ENCODE results near the gene RTN1.

RTN1 gene

DNA sequence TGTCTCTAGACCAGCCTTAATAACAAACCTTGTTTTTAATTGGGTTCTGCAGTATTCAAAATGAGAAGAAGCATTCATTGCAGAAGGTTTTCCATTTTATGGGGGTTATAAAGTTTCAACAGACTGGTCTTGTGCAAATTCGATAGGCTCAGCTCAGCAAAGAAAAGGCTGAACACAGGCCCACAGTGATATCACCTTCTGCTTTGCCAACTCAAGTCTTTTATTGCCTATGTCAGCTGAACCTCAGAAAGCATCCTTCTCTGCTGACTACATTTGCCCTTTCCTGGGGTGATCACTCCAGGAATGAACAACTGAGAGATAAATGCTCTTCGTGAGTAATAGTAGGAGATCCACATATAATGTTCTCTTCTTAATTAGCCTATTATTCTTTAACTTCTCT, 159.5 kb downstream of the RTN1 start:
- no peaks in the 10 kb centered on the region for H3F3A ChIP-seq (ENCODE audit: insufficient read depth)
- H3K79me2 ChIP-seq (ENCODE audit: insufficient read depth, low read length), result no peaks in the 10 kb centered on the region
- H3K27me3 ChIP-seq (ENCODE audit: low read length), result no peaks in the 10 kb centered on the region
- no peaks in the 10 kb centered on the region for H3K36me3 ChIP-seq (ENCODE audit: low read length)
- H4K20me1 ChIP-seq (ENCODE audit: low read depth, low read length), result no peaks in the 10 kb centered on the region
- H3K9ac ChIP-seq (ENCODE audit: low read length), result no peak overlapping the region
- H3K4me2 ChIP-seq (ENCODE audit: low read depth, low read length, poor library complexity, severe bottlenecking), result no peak overlapping the region
- H3K27ac ChIP-seq (ENCODE audit: low read depth, low read length), result no peak overlapping the region
- no peak overlapping the region for H2AFZ ChIP-seq (ENCODE audit: low read depth, low read length, severe bottlenecking)
- no peaks in the 10 kb centered on the region for H3K9me3 ChIP-seq (ENCODE audit: insufficient read depth, low read length)
- H3K9me2 ChIP-seq (replicated peaks; ENCODE audit: insufficient read depth, low read length), result no peaks in the 10 kb centered on the region
- TF ChIP-seq EZH2phosphoT487 (conservative IDR thresholded peaks at IDR 0.05; ENCODE audit: low read length), result no peak
- TF ChIP-seq, protein P1, sequence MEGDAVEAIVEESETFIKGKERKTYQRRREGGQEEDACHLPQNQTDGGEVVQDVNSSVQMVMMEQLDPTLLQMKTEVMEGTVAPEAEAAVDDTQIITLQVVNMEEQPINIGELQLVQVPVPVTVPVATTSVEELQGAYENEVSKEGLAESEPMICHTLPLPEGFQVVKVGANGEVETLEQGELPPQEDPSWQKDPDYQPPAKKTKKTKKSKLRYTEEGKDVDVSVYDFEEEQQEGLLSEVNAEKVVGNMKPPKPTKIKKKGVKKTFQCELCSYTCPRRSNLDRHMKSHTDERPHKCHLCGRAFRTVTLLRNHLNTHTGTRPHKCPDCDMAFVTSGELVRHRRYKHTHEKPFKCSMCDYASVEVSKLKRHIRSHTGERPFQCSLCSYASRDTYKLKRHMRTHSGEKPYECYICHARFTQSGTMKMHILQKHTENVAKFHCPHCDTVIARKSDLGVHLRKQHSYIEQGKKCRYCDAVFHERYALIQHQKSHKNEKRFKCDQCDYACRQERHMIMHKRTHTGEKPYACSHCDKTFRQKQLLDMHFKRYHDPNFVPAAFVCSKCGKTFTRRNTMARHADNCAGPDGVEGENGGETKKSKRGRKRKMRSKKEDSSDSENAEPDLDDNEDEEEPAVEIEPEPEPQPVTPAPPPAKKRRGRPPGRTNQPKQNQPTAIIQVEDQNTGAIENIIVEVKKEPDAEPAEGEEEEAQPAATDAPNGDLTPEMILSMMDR (IDR thresholded peaks at IDR 0.05; ENCODE audit: insufficient read depth, low read length, poor library complexity, severe bottlenecking), result no peak
- no peak overlapping the region for H3K4me3 ChIP-seq (ENCODE audit: insufficient read depth, low read length, poor library complexity, severe bottlenecking)

DNA sequence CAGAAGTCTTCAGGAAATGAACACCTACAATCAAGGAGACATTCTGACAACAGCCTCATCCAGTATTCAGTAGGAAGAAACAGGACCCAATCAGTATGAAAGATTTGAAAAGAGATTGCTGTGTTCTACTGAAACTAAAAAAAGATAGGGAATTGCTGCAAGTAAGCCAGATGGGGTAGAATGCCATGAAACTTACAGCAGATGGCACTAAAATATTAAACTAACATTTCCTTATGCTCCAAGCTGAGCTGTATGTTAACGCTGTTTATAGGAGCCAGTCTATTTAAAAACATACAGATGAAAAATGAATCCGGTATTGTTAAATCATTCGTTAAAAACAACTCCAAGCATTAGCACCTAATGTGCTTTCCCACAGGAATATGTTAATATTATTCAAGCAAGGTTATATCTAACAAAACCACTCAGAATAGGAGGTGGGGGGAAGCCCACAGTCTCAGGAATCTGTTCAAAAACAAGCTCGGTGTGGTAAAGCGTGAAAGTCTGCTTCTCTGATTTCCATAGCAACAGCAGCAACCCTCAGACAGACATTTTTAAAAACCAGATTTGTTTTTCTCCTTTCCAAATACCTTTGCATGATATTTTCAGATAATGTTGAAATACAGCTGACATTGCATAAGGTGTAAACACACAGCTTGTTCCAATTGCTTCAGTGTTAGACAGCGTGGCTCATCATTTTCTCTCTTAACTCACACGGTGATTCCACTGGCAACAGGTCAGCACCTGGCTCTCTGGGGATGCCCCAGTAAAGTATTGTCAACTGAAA, 162.6 kb downstream of the RTN1 start:
- Histone ChIP-seq H2AFZ (ENCODE audit: low read depth, low read length, severe bottlenecking) (no peak overlapping the region), H4K20me1 (ENCODE audit: low read depth, low read length) (no peaks in the 10 kb centered on the region), H3K4me2 (ENCODE audit: low read depth, low read length, poor library complexity, severe bottlenecking) (no peak overlapping the region), H3K36me3 (ENCODE audit: low read length) (no peaks in the 10 kb centered on the region), H3K27me3 (ENCODE audit: low read length) (no peaks in the 10 kb centered on the region), H3K4me3 (ENCODE audit: insufficient read depth, low read length, poor library complexity, severe bottlenecking) (no peak overlapping the region), H3K9me2 (replicated peaks; ENCODE audit: insufficient read depth, low read length) (no peaks in the 10 kb centered on the region), H3K9me3 (ENCODE audit: insufficient read depth, low read length) (no peaks in the 10 kb centered on the region), H3F3A (ENCODE audit: insufficient read depth) (no peaks in the 10 kb centered on the region), H3K9ac (ENCODE audit: low read length) (no peak overlapping the region), H3K79me2 (ENCODE audit: insufficient read depth, low read length) (no peaks in the 10 kb centered on the region), H3K27ac (ENCODE audit: low read depth, low read length) (no peak overlapping the region)
- TF ChIP-seq, protein P1 (IDR thresholded peaks at IDR 0.05; ENCODE audit: insufficient read depth, low read length, poor library complexity, severe bottlenecking), result no peak
- no peak for TF ChIP-seq EZH2phosphoT487 (conservative IDR thresholded peaks at IDR 0.05; ENCODE audit: low read length)

- TF ChIP-seq EZH2phosphoT487 (conservative IDR thresholded peaks at IDR 0.05; ENCODE audit: low read length), result no peak
- TF ChIP-seq, protein P1 (IDR thresholded peaks at IDR 0.05; ENCODE audit: insufficient read depth, low read length, poor library complexity, severe bottlenecking), result no peak
- Histone ChIP-seq H2AFZ (ENCODE audit: low read depth, low read length, severe bottlenecking) (no peak overlapping the region), H3K27ac (ENCODE audit: low read depth, low read length) (no peak overlapping the region)
These were observed 164.7 kb downstream of the RTN1 start for GRCh38 chr14:59705866-59706265.

More at GRCh38 chr14:59705866-59706265, 164.7 kb downstream of the RTN1 start:
- H3K9me3 ChIP-seq (ENCODE audit: insufficient read depth, low read length), result no peaks in the 10 kb centered on the region
- no peaks in the 10 kb centered on the region for H4K20me1 ChIP-seq (ENCODE audit: low read depth, low read length)
- no peaks in the 10 kb centered on the region for H3K79me2 ChIP-seq (ENCODE audit: insufficient read depth, low read length)
- no peak overlapping the region for H3K4me2 ChIP-seq (ENCODE audit: low read depth, low read length, poor library complexity, severe bottlenecking)
- no peaks in the 10 kb centered on the region for H3K36me3 ChIP-seq (ENCODE audit: low read length)
- H3K9me2 ChIP-seq (replicated peaks; ENCODE audit: insufficient read depth, low read length), result no peaks in the 10 kb centered on the region
- no peak overlapping the region for H3K4me3 ChIP-seq (ENCODE audit: insufficient read depth, low read length, poor library complexity, severe bottlenecking)
- no peak overlapping the region for H3K9ac ChIP-seq (ENCODE audit: low read length)
- no peaks in the 10 kb centered on the region for H3K27me3 ChIP-seq (ENCODE audit: low read length)
- H3F3A ChIP-seq (ENCODE audit: insufficient read depth), result no peaks in the 10 kb centered on the region
